Right atrium auricular region (tissue), 2 donors: Measurements from ENCODE around the gene ALG12. TPM values are rescaled to one million over a fixed set of nuclear protein-coding genes. Genes with fewer than 3 reads are reported as not detected.

Source experiments
- DNase-seq: peaks from one replicate; pipeline ENCODE4 v3.0.0-alpha.2; 2019; ENCODE audit warnings: low spot score
- H3K27ac ChIP-seq, 2 donors: fragments of 200-600 bp; sonication (generic); 1 replicate in 1 of 2; 2 replicates in 1 of 2; pipeline ENCODE4 v1.5.1; 2016 to 2019
- H3K27me3 ChIP-seq, 2 donors: fragments of 200-600 bp; sonication (generic); one replicate each; pipeline versions ENCODE4 v1.5.1 to v1.6.0; 2017 to 2019
- H3K36me3 ChIP-seq: fragments of 200-600 bp; sonication (generic); one replicate; pipeline ENCODE4 v1.5.1; 2016
- H3K4me1 ChIP-seq, 2 donors: fragments of 200-600 bp; sonication (generic); one replicate each; pipeline versions ENCODE4 v1.5.1 to v1.6.0; 2017 to 2019
- H3K4me3 ChIP-seq, 2 donors: fragments of 200-600 bp; sonication (generic); 1 replicate in 1 of 2; 2 replicates in 1 of 2; pipeline ENCODE4 v1.5.1; 2017 to 2019; ENCODE audit warnings: mild to moderate bottlenecking in 1 of 2, moderate library complexity in 1 of 2
- H3K9me3 ChIP-seq, 2 donors: fragments of 200-600 bp; sonication (generic); one replicate each; pipeline ENCODE4 v1.5.1; 2019
- total RNA-seq, 2 donors: library from RNA; depleted of rRNA; stranded (reverse); fragments of >200 nt; gene quantifications; one replicate each; pipeline ENCODE4 v1.1.0, GENCODE V29; 2016
- TF ChIP-seq, protein P1 (sequence below), 2 donors: fragments of 200-600 bp; sonication (generic); IDR thresholded peaks; one replicate each; pipeline ENCODE4 v1.5.1; 2019; ENCODE audit warnings: antibody characterized with exemption in 2 of 2

The ALG12 gene
- total RNA-seq, 2 donors from 2014 or later: 19.7 to 19.8 TPM

DNA sequence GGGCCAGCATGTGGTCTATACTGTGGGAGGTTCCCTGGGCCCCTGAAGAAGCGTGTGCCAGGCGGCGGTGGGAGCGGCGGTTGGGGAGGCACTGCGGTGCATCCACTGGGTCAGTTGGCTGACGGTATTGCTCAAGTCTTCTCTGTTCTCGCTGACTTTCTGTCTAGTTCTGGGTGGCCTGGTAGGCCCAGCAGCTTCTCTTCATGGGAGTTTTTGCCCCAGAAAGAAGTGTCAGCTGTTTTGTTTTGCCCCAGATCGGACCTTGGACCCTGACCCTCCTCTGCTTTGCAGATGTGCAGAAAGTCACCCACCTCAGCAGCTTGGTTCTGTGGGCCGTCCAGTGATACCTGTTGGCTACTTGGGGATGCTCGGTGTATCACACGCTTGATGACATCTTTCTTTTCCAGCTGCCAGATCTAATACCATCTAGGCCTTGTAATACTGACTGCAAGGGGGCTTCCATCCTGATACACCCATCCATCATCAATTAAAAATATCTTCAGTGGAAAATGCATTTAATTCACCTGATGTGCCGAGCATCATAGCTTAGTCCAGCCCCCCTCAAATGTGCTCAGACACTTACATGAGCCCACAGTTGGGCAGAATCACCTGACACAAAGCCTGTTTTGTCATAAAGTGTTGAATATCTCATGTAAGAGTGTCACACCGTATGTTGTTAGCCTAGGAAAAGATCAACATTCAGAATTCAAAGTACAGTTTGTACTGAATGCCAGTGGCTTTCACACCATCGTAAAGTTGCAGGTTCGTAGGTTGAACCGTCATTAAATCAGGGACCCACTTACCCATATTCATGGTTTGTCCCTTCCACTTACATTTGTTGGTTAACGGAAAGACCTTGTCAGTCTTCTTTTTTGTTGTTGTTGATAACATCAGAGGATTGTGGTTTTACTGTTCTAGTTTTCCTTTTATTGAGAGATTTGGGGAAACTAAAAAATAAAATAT, 50.7 kb downstream of the ALG12 start:
- no peak overlapping the region for H3K27ac ChIP-seq
- no peaks in the 10 kb centered on the region for H3K27me3 ChIP-seq
- TF ChIP-seq, protein P1, sequence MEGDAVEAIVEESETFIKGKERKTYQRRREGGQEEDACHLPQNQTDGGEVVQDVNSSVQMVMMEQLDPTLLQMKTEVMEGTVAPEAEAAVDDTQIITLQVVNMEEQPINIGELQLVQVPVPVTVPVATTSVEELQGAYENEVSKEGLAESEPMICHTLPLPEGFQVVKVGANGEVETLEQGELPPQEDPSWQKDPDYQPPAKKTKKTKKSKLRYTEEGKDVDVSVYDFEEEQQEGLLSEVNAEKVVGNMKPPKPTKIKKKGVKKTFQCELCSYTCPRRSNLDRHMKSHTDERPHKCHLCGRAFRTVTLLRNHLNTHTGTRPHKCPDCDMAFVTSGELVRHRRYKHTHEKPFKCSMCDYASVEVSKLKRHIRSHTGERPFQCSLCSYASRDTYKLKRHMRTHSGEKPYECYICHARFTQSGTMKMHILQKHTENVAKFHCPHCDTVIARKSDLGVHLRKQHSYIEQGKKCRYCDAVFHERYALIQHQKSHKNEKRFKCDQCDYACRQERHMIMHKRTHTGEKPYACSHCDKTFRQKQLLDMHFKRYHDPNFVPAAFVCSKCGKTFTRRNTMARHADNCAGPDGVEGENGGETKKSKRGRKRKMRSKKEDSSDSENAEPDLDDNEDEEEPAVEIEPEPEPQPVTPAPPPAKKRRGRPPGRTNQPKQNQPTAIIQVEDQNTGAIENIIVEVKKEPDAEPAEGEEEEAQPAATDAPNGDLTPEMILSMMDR (IDR thresholded peaks at IDR 0.05): no peak
- DNase-seq: no peak
- no peak overlapping the region for H3K4me3 ChIP-seq
- H3K4me1 ChIP-seq: no peaks in the 10 kb centered on the region
- peaks cover 3 to 40% of the 10 kb centered on the region in 2 donors for H3K9me3 ChIP-seq
- no peaks in the 10 kb centered on the region for H3K36me3 ChIP-seq

DNA sequence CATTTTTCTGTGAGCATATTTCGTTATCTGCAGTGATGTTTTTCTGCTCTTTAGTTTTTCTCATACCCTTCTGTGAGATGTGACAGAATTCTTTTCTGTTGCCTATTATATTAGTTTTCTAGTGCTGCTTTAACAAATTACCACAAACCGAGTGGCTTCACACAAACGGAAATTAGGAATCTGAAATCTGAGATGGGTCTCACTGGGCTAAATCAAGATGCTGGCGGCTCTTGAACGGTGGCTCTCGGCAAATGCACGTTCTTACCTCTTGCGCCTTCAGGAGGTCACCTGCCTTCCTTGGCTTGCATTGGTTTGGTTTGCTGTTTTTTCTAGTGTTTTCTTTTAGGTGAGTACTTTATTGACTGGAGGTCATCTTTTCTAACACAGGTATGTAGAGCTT, 51.6 kb downstream of the ALG12 start:
- no peak overlapping the region for H3K4me3 ChIP-seq
- peaks cover 3 to 40% of the 10 kb centered on the region in 2 donors for H3K9me3 ChIP-seq
- no peaks in the 10 kb centered on the region for H3K36me3 ChIP-seq
- H3K27me3 ChIP-seq: no peaks in the 10 kb centered on the region
- TF ChIP-seq, protein P1 (IDR thresholded peaks at IDR 0.05): no peak
- DNase-seq: no peak
- peaks cover 0 to 5% of the 10 kb centered on the region in 2 donors for H3K4me1 ChIP-seq
- H3K27ac ChIP-seq: no peak overlapping the region

DNA sequence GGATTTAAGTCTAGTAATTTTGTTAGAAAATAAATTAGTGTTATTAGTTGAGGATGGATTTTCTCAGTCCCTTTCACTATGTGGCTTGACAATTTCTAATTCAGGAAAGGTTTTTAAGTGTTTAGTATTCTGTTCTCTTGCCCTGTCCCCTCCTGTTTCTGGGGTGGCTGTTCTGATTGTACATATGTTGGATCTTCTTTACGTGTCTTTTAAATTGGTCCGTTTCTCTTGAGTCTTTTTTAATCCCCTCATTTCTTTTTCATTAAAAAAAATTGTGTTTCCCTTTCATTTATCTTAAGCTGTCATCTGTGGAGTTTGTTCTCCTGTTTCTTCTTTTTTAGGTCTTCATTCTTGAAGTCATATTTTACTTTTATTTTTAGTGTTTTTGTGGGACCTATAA, 52.1 kb downstream of the ALG12 start:
- Histone ChIP-seq H3K27ac (no peak overlapping the region), H3K27me3 (no peaks in the 10 kb centered on the region), H3K9me3 (peaks cover 3 to 40% of the 10 kb centered on the region in 2 donors), H3K4me3 (no peak overlapping the region), H3K4me1 (peaks cover 0 to 5% of the 10 kb centered on the region in 2 donors), H3K36me3 (no peaks in the 10 kb centered on the region)
- DNase-seq: no peak
- TF ChIP-seq, protein P1 (IDR thresholded peaks at IDR 0.05): no peak

DNA sequence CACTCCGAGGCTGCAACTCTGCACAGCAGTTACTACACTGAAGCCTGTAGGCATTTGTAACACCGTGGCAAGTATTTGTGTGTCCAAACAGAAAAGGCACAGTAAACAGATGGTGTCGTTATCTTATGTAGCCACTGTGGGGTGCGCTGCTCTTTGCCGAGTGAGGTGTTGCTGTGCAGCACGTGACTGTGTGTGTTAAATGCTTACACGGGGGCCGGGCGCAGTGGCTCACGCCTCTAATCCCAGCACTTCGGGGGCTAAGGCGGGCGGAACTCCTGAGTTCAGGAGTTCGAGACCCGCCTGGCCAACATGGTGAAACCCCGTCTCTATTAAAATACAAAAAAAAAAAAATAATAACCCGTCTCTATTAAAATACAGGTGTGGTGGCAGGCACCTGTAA, 53.1 kb downstream of the ALG12 start:
- H3K9me3 ChIP-seq: peaks cover 3 to 34% of the 10 kb centered on the region in 2 donors
- H3K4me1 ChIP-seq: peaks cover 0 to 5% of the 10 kb centered on the region in 2 donors
- no peak overlapping the region for H3K27ac ChIP-seq
- no peak for DNase-seq
- TF ChIP-seq, protein P1 (IDR thresholded peaks at IDR 0.05): no peak
- no peaks in the 10 kb centered on the region for H3K27me3 ChIP-seq
- no peak overlapping the region for H3K4me3 ChIP-seq
- no peaks in the 10 kb centered on the region for H3K36me3 ChIP-seq

DNA sequence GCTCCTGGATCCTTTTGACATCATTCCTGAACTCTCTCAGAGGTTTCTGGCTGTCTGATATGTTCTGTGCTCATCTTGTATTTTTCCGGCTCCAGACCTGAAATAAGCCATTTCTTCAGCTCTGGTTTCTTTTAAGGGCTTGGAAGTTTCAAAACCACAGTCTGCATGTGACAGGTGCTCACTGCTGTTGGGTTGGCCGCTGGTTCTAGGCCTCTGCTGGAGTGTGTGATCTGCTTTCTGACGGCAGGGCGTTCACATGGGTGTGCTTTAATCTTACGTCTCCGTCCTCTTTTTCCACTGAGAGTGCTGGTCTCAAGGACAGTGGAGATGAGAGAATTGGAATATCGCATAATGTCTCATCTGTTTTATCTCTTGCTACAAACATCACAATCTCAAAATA, 54.3 kb downstream of the ALG12 start:
- Histone ChIP-seq H3K36me3 (no peaks in the 10 kb centered on the region), H3K9me3 (peaks cover 0 to 24% of the 10 kb centered on the region in 2 donors), H3K27me3 (no peaks in the 10 kb centered on the region), H3K27ac (no peak overlapping the region), H3K4me3 (no peak overlapping the region), H3K4me1 (peaks cover 0 to 5% of the 10 kb centered on the region in 2 donors)
- TF ChIP-seq, protein P1 (IDR thresholded peaks at IDR 0.05): no peak
- no peak for DNase-seq
